HepG2 (cell line): Measurements from ENCODE around the gene ULBP2. TPM values are rescaled to one million over a fixed set of nuclear protein-coding genes. Genes with fewer than 3 reads are reported as not detected.

ENCODE experiments used
- MAFG ChIP-seq: sonication (generic); formaldehyde crosslinking; IDR thresholded peaks from 2 replicates; pipeline ENCODE4 v1.5.1; 2020; ENCODE audit warnings: mild to moderate bottlenecking, missing genetic modification reagents
- SALL2 ChIP-seq: sonication (generic); formaldehyde crosslinking; IDR thresholded peaks from 2 replicates; pipeline ENCODE4 v1.8.1; 2023; ENCODE audit warnings: mild to moderate bottlenecking, missing genetic modification reagents, inconsistent platforms
- SOX6 ChIP-seq, 2 experiments: fragments of 450-650 bp in 1 of 2; sonication (generic) in 1 of 2; formaldehyde crosslinking in 1 of 2; IDR thresholded peaks; 2 replicates each; pipeline versions ENCODE4 v1.4.0 to v1.6.1; 2017 to 2020; ENCODE audit warnings: antibody characterized with exemption in 1 of 2, mild to moderate bottlenecking in 1 of 2, missing genetic modification reagents in 1 of 2
- SP140L ChIP-seq: sonication (generic); formaldehyde crosslinking; IDR thresholded peaks from 2 replicates; pipeline ENCODE4 v1.4.0; 2020; ENCODE audit warnings: missing genetic modification reagents, borderline replicate concordance
- polyA plus RNA-seq, 8 experiments: library from polyadenylated mRNA; depleted of rRNA in 3 of 8; stranded (reverse) in 7 of 8; unstranded in 1 of 8; fragments of >200 nt; fragmentation: Illumina TruSeq in 4 of 8; extraction: Trizol in 4 of 8; gene quantifications; 2 replicates each; pipeline versions ENCODE4 v1.2.1 to v1.2.3, GENCODE V29; 2011 to 2016; ENCODE audit warnings: low read depth in 4 of 8, missing spikeins in 1 of 8, mixed read lengths in 1 of 8; ENCODE audit not compliant: insufficient read depth in 1 of 8
- total RNA-seq, 5 experiments: library from RNA; depleted of rRNA; stranded (reverse); fragments of >200 nt; fragmentation: Illumina TruSeq; extraction: Trizol; gene quantifications; 2 replicates each; pipeline ENCODE4 v1.2.3, GENCODE V29; 2016; ENCODE audit warnings: low read depth in 1 of 5
- TF ChIP-seq, protein P1 (sequence below): fragments of 450-650 bp; IDR thresholded peaks from 2 replicates; pipeline ENCODE4 v1.6.1; 2017; ENCODE audit warnings: mild to moderate bottlenecking
- TF ChIP-seq, protein P2 (sequence below): sonication (generic); formaldehyde crosslinking; IDR thresholded peaks from 2 replicates; pipeline ENCODE4 v1.9.0; 2021; ENCODE audit warnings: missing genetic modification reagents, borderline replicate concordance
- TF ChIP-seq, protein P3 (sequence below): sonication (generic); formaldehyde crosslinking; IDR thresholded peaks from 2 replicates; pipeline ENCODE4 v1.4.0; 2020; ENCODE audit warnings: missing genetic modification reagents, mild to moderate bottlenecking, borderline replicate concordance
- TF ChIP-seq, protein P4 (sequence below): sonication (generic); formaldehyde crosslinking; IDR thresholded peaks from one replicate; pipeline ENCODE4 v1.5.1; 2020; ENCODE audit warnings: mild to moderate bottlenecking, missing genetic modification reagents; ENCODE audit errors: not compliant biosample characterization

Gene ULBP2
- total and polyA plus RNA-seq, 2 of the 13 experiments (the other 11 are each of a cell fraction or from before 2014, with no cell fraction given) = not detected

DNA sequence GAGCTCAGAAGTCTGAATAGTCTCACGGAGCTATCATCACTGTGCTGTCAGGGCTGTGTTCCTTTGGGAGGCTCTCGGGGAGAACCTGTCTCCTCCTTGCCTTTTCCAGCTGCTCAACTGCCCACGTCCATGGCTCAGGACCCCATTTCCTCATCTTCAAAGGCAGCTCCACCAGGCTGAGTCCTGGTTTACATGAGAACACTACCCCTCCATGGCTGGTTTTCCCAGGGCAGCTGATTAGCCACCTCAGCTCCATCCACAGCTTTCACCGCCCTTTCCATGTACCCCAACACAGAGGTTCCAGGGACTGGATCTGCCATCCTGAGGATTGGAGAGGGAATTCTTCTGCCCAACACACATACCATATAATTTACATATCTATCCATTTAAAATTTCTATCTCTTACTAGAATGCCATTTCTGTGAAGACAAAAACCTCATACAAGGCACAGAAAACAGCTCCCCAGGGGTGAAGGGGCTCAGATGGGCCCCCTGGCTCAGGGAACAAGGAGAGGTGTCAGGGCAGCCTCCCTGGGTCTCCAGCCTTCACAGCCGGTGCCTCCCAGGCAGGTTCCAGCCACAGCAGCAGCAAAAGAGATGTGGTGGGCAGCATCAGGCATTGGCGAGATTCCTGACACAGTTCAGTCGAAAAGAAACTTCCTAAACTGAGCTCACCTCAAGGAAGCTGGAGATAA is 41.7 kb upstream of the ULBP2 start (continued):
- TF ChIP-seq, protein P1, sequence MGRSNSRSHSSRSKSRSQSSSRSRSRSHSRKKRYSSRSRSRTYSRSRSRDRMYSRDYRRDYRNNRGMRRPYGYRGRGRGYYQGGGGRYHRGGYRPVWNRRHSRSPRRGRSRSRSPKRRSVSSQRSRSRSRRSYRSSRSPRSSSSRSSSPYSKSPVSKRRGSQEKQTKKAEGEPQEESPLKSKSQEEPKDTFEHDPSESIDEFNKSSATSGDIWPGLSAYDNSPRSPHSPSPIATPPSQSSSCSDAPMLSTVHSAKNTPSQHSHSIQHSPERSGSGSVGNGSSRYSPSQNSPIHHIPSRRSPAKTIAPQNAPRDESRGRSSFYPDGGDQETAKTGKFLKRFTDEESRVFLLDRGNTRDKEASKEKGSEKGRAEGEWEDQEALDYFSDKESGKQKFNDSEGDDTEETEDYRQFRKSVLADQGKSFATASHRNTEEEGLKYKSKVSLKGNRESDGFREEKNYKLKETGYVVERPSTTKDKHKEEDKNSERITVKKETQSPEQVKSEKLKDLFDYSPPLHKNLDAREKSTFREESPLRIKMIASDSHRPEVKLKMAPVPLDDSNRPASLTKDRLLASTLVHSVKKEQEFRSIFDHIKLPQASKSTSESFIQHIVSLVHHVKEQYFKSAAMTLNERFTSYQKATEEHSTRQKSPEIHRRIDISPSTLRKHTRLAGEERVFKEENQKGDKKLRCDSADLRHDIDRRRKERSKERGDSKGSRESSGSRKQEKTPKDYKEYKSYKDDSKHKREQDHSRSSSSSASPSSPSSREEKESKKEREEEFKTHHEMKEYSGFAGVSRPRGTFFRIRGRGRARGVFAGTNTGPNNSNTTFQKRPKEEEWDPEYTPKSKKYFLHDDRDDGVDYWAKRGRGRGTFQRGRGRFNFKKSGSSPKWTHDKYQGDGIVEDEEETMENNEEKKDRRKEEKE = no peak
- TF ChIP-seq, protein P2, sequence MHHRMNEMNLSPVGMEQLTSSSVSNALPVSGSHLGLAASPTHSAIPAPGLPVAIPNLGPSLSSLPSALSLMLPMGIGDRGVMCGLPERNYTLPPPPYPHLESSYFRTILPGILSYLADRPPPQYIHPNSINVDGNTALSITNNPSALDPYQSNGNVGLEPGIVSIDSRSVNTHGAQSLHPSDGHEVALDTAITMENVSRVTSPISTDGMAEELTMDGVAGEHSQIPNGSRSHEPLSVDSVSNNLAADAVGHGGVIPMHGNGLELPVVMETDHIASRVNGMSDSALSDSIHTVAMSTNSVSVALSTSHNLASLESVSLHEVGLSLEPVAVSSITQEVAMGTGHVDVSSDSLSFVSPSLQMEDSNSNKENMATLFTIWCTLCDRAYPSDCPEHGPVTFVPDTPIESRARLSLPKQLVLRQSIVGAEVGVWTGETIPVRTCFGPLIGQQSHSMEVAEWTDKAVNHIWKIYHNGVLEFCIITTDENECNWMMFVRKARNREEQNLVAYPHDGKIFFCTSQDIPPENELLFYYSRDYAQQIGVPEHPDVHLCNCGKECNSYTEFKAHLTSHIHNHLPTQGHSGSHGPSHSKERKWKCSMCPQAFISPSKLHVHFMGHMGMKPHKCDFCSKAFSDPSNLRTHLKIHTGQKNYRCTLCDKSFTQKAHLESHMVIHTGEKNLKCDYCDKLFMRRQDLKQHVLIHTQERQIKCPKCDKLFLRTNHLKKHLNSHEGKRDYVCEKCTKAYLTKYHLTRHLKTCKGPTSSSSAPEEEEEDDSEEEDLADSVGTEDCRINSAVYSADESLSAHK = no peak
- TF ChIP-seq, protein P3, sequence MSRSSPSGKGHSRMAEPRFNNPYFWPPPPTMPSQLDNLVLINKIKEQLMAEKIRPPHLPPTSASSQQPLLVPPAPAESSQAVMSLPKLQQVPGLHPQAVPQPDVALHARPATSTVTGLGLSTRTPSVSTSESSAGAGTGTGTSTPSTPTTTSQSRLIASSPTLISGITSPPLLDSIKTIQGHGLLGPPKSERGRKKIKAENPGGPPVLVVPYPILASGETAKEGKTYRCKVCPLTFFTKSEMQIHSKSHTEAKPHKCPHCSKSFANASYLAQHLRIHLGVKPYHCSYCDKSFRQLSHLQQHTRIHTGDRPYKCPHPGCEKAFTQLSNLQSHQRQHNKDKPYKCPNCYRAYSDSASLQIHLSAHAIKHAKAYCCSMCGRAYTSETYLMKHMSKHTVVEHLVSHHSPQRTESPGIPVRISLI = no peak
- TF ChIP-seq MAFG (CRISPR knock-in tag) (no peak), SOX6 (IDR thresholded peaks at IDR 0.05) (no peak), SOX6 (CRISPR knock-in tag; IDR thresholded peaks at IDR 0.05) (no peak), SALL2 (no peak), SP140L (no peak)
- TF ChIP-seq, protein P4, sequence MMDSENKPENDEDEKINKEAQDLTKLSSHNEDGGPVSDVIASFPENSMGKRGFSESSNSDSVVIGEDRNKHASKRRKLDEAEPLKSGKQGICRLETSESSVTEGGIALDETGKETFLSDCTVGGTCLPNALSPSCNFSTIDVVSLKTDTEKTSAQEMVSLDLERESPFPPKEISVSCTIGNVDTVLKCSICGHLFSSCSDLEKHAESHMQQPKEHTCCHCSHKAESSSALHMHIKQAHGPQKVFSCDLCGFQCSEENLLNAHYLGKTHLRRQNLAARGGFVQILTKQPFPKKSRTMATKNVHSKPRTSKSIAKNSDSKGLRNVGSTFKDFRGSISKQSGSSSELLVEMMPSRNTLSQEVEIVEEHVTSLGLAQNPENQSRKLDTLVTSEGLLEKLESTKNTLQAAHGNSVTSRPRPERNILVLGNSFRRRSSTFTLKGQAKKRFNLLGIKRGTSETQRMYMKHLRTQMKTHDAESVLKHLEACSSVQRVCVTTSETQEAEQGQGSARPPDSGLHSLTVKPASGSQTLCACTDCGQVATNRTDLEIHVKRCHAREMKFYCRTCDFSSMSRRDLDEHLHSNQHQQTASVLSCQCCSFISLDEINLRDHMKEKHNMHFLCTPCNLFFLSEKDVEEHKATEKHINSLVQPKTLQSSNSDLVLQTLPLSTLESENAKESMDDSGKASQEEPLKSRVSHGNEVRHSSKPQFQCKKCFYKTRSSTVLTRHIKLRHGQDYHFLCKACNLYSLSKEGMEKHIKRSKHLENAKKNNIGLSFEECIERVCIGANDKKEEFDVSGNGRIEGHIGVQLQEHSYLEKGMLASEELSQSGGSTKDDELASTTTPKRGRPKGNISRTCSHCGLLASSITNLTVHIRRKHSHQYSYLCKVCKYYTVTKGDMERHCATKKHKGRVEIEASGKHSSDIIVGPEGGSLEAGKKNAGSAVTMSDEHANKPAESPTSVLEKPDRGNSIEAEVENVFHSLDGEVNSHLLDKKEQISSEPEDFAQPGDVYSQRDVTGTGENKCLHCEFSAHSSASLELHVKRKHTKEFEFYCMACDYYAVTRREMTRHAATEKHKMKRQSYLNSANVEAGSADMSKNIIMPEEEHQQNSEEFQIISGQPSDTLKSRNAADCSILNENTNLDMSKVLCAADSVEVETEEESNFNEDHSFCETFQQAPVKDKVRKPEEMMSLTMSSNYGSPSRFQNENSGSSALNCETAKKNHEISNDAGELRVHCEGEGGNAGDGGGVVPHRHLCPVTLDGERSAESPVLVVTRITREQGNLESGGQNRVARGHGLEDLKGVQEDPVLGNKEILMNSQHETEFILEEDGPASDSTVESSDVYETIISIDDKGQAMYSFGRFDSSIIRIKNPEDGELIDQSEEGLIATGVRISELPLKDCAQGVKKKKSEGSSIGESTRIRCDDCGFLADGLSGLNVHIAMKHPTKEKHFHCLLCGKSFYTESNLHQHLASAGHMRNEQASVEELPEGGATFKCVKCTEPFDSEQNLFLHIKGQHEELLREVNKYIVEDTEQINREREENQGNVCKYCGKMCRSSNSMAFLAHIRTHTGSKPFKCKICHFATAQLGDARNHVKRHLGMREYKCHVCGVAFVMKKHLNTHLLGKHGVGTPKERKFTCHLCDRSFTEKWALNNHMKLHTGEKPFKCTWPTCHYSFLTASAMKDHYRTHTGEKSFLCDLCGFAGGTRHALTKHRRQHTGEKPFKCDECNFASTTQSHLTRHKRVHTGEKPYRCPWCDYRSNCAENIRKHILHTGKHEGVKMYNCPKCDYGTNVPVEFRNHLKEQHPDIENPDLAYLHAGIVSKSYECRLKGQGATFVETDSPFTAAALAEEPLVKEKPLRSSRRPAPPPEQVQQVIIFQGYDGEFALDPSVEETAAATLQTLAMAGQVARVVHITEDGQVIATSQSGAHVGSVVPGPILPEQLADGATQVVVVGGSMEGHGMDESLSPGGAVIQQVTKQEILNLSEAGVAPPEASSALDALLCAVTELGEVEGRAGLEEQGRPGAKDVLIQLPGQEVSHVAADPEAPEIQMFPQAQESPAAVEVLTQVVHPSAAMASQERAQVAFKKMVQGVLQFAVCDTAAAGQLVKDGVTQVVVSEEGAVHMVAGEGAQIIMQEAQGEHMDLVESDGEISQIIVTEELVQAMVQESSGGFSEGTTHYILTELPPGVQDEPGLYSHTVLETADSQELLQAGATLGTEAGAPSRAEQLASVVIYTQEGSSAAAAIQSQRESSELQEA = no peak
